ENCODE measurements around the gene NPBWR2. TPM values are rescaled to one million over a fixed set of nuclear protein-coding genes. Genes with fewer than 3 reads are reported as not detected.

Gene NPBWR2
- total RNA-seq, 1 donor from 2014 or later: not detected

GRCh38 chr20:64082126-64082731 is 25.1 kb downstream of the NPBWR2 start:
- peaks cover 55% of the 10 kb centered on the region for H3K27me3 Mint-ChIP-seq (ENCODE audit: low read depth)
- H3K36me3 Mint-ChIP-seq (ENCODE audit: low read depth): no peaks in the 10 kb centered on the region
- DNase-seq (ENCODE audit: low read depth, low spot score): no peak
- H3K4me1 Mint-ChIP-seq: peaks cover 30% of the 10 kb centered on the region
- no peak overlapping the region for H3K27ac Mint-ChIP-seq (ENCODE audit: unreplicated experiment)
- peak overlapping the region; percentile 83 for H3K4me3 Mint-ChIP-seq
- no peak for TF ChIP-seq CTCF (conservative IDR thresholded peaks at IDR 0.05)
- H3K9me3 Mint-ChIP-seq: no peaks in the 10 kb centered on the region

- Mint-ChIP-seq H3K9me3 (no peaks in the 10 kb centered on the region), H3K4me3 (peak overlapping the region; percentile 83), H3K27me3 (ENCODE audit: low read depth) (peaks cover 53% of the 10 kb centered on the region), H3K27ac (ENCODE audit: unreplicated experiment) (no peak overlapping the region), H3K4me1 (peaks cover 30% of the 10 kb centered on the region), H3K36me3 (ENCODE audit: low read depth) (no peaks in the 10 kb centered on the region)
- DNase-seq (ENCODE audit: low read depth, low spot score): no peak
- no peak for TF ChIP-seq CTCF (conservative IDR thresholded peaks at IDR 0.05)
Observed at GRCh38 chr20:64081624-64081964, 25.8 kb downstream of the NPBWR2 start.

GRCh38 chr20:64080813-64081623 is 26.3 kb downstream of the NPBWR2 start:
- Mint-ChIP-seq H3K36me3 (ENCODE audit: low read depth) (no peaks in the 10 kb centered on the region), H3K4me1 (peaks cover 30% of the 10 kb centered on the region), H3K27me3 (ENCODE audit: low read depth) (peaks cover 47% of the 10 kb centered on the region), H3K27ac (ENCODE audit: unreplicated experiment) (peak overlapping the region; percentile 27), H3K9me3 (no peaks in the 10 kb centered on the region), H3K4me3 (peak overlapping the region; percentile 92)
- DNase-seq (ENCODE audit: low read depth, low spot score): no peak
- no peak for TF ChIP-seq CTCF (conservative IDR thresholded peaks at IDR 0.05)

GRCh38 chr20:64080013-64080812 is 27.2 kb downstream of the NPBWR2 start, which contains the start of gene OPRL1:
Gene OPRL1, plus strand, starts transcription at chr20:64080082. Its CDS starts 12,639 bp downstream, at chr20:64092721.
- H3K4me3 Mint-ChIP-seq: peak within 1 kb of the TSS; percentile 92
- no peaks in the 10 kb centered on the region for H3K36me3 Mint-ChIP-seq (ENCODE audit: low read depth)
- H3K27me3 Mint-ChIP-seq (ENCODE audit: low read depth): peaks cover 39% of the 10 kb centered on the region
- H3K27ac Mint-ChIP-seq (ENCODE audit: unreplicated experiment): peak within 1 kb of the TSS; percentile 27
- no peak for TF ChIP-seq CTCF (conservative IDR thresholded peaks at IDR 0.05)
- H3K9me3 Mint-ChIP-seq: no peaks in the 10 kb centered on the region
- DNase-seq (ENCODE audit: low read depth, low spot score): no peak
- peaks cover 30% of the 10 kb centered on the region for H3K4me1 Mint-ChIP-seq

GRCh38 chr20:64079273-64080012 is 27.9 kb downstream of the NPBWR2 start, which contains the start of gene RGS19:
Gene RGS19, minus strand, starts transcription at chr20:64079518. Its CDS starts 2,632 bp downstream, at chr20:64076886.
- no peaks in the 10 kb centered on the region for H3K36me3 Mint-ChIP-seq (ENCODE audit: low read depth)
- TF ChIP-seq CTCF (conservative IDR thresholded peaks at IDR 0.05): no peak
- H3K9me3 Mint-ChIP-seq: no peaks in the 10 kb centered on the region
- DNase-seq (ENCODE audit: low read depth, low spot score): peak; percentile 60
- H3K4me3 Mint-ChIP-seq: peak within 1 kb of the TSS; percentile 92
- H3K27ac Mint-ChIP-seq (ENCODE audit: unreplicated experiment): no peak within 1 kb of the TSS
- H3K4me1 Mint-ChIP-seq: peaks cover 30% of the 10 kb centered on the region
- peaks cover 31% of the 10 kb centered on the region for H3K27me3 Mint-ChIP-seq (ENCODE audit: low read depth)

Measured in neural crest cell (in vitro differentiated cells).